GM12878 (cell line): Measurements from ENCODE around the gene TPO. TPM values are rescaled to one million over a fixed set of nuclear protein-coding genes. Genes with fewer than 3 reads are reported as not detected.

Experiments
- ATAC-seq: fragments of 200-7000 bp; cut with Tn5 transposase; 3 replicates; pipeline ENCODE4 v1.9.1; 2020; ENCODE audit warnings: mild to moderate bottlenecking, moderate library complexity
- BruUV-seq: library from RNA; stranded (reverse); fragments of 400-500 nt; replicated peaks from 2 replicates; lab custom pipeline; 2021; lab: Mats Ljungman, UMichigan
- CTCF ChIA-PET: fragments of 300-600 bp; sonication (Branson Sonifier 250); formaldehyde crosslinking; extraction: SDS; loops from one replicate; lab custom pipeline; 2021; ENCODE audit warnings: inconsistent platforms; lab: Yijun Ruan, JAX
- POLR2A ChIA-PET: fragments of 350-600 bp; formaldehyde crosslinking; extraction: SDS; loops from one replicate; lab custom pipeline; 2021; ENCODE audit warnings: inconsistent platforms; lab: Charles Lee
- RAD21 ChIA-PET: fragments of 300-600 bp; sonication (Branson Sonifier 250); formaldehyde crosslinking; loops from one replicate; lab custom pipeline; 2023; ENCODE audit warnings: antibody characterized with exemption; ENCODE audit not compliant: unreplicated experiment; lab: Charles Lee
- SMC1A ChIA-PET: fragments of 300-600 bp; sonication (Branson Sonifier 250); formaldehyde crosslinking; loops from one replicate; lab custom pipeline; 2023; ENCODE audit not compliant: unreplicated experiment, uncharacterized antibody; lab: Charles Lee
- DNase-seq: peaks from one replicate; pipeline ENCODE4 v3.0.0-alpha.2; 2011; ENCODE audit warnings: low read depth, low spot score
- FAIRE-seq: peaks from 3 replicates; lab custom pipeline; 2011; peaks lifted over from hg19 to GRCh38; lab: Jason Lieb, UNC
- H2AFZ ChIP-seq: 2 replicates; pipeline ENCODE4 v1.6.0; 2011; ENCODE audit warnings: low read depth, low read length, control low read depth; ENCODE audit not compliant: control insufficient read depth
- H3K27ac ChIP-seq: 2 replicates; pipeline ENCODE4 v1.5.1; 2011; ENCODE audit warnings: control low read depth; ENCODE audit not compliant: control insufficient read depth, insufficient read depth
- H3K27me3 ChIP-seq, 2 experiments: replicated peaks in 1 of 2; 2 replicates each; pipeline versions ENCODE4 v1.6.0 to v1.6.1; 2011; ENCODE audit warnings: low read length in 1 of 2; ENCODE audit not compliant: control insufficient read depth in 2 of 2, insufficient read depth in 2 of 2
- H3K36me3 ChIP-seq, 2 experiments: 2 replicates each; pipeline ENCODE4 v1.5.1; 2011; ENCODE audit warnings: low read length in 1 of 2; ENCODE audit not compliant: control insufficient read depth in 2 of 2, insufficient read depth in 2 of 2
- H3K4me1 ChIP-seq: 2 replicates; pipeline ENCODE4 v1.6.1; 2011; ENCODE audit warnings: mild to moderate bottlenecking, low read length, moderate library complexity, mixed read lengths; ENCODE audit not compliant: control insufficient read depth, insufficient read depth
- H3K4me2 ChIP-seq: 2 replicates; pipeline ENCODE4 v1.6.0; 2011; ENCODE audit warnings: control low read depth; ENCODE audit not compliant: control insufficient read depth, insufficient read depth
- H3K4me3 ChIP-seq: fragments of 200-600 bp; sonication (generic); 2 replicates; pipeline ENCODE4 v1.5.1; 2016
- H3K79me2 ChIP-seq: 2 replicates; pipeline ENCODE4 v1.6.0; 2011; ENCODE audit warnings: low read length; ENCODE audit not compliant: control insufficient read depth, insufficient read depth
- H3K9ac ChIP-seq: 2 replicates; pipeline ENCODE4 v1.8.0; 2011; ENCODE audit warnings: low read length, control low read depth, mixed read lengths; ENCODE audit not compliant: control insufficient read depth, insufficient read depth
- H3K9me3 ChIP-seq: replicated peaks from 3 replicates; pipeline ENCODE4 v1.5.1; 2011; ENCODE audit warnings: mild to moderate bottlenecking, low read length; ENCODE audit not compliant: control insufficient read depth, insufficient read depth
- H4K20me1 ChIP-seq: 2 replicates; pipeline ENCODE4 v1.6.0; 2011; ENCODE audit not compliant: control insufficient read depth, insufficient read depth
- BCL11A ChIP-seq: IDR thresholded peaks from 2 replicates; pipeline ENCODE4 v1.6.1; 2011; ENCODE audit warnings: low read depth, low read length
- HCFC1 ChIP-seq: fragments of 150-350 bp; IDR thresholded peaks from 2 replicates; pipeline ENCODE4 v1.6.1; 2014; ENCODE audit warnings: low read length
- MTA3 ChIP-seq: IDR thresholded peaks from 2 replicates; pipeline ENCODE4 v1.6.1; 2012; ENCODE audit warnings: low read length, inconsistent platforms, borderline replicate concordance
- POLR2AphosphoS5 ChIP-seq: IDR thresholded peaks from 2 replicates; pipeline ENCODE4 v1.6.1; 2011; ENCODE audit warnings: mild to moderate bottlenecking, low read length, inconsistent platforms
- WGBS: methylation state at CpG from one replicate; pipeline ENCODE4 v1.1.6; 2016; ENCODE audit warnings: low lambda C conversion rate; ENCODE audit not compliant: insufficient replicate concordance, insufficient coverage; ENCODE audit errors: missing lambda C conversion rate; 5-methylcytosine and 5-hydroxymethylcytosine counted together
- in situ Hi-C: fragments of 300-500 bp; cut with MboI; formaldehyde crosslinking; loops from 9 replicates; pipeline ENCODE4 v1.14.3; 2018; ENCODE audit warnings: mixed read lengths
- intact Hi-C: fragments of 100-400 bp; cut with micrococcal nuclease; formaldehyde crosslinking; loops from one replicate; pipeline ENCODE4 v1.14.2; 2022; ENCODE audit not compliant: unreplicated experiment
- polyA plus RNA-seq, 11 experiments: library from polyadenylated mRNA; depleted of rRNA in 4 of 11; unstranded in 6 of 11; stranded (reverse) in 5 of 11; fragments of >200 nt; fragmentation: Nextera tagmentation in 4 of 11; fragmentation: Illumina TruSeq in 1 of 11; extraction: Ambion mirVana in 4 of 11; extraction: Trizol in 1 of 11; gene quantifications; 1 replicate in 1 of 11; 2 replicates in 10 of 11; pipeline versions ENCODE4 v1.2.1 to v1.2.3, GENCODE V29; 2011 to 2016; ENCODE audit warnings: inconsistent platforms in 2 of 11, missing spikeins in 2 of 11, low read depth in 1 of 11
- total RNA-seq, 4 experiments: library from RNA; depleted of rRNA in 3 of 4; stranded (reverse); fragments of >200 nt in 3 of 4; fragmentation: Illumina TruSeq in 1 of 4; extraction: Trizol in 1 of 4; gene quantifications; 2 replicates each; pipeline versions ENCODE4 v1.2.1 to v1.2.3, GENCODE V29; 2013 to 2021
- TF ChIP-seq, protein P1 (sequence below): fragments of 150-350 bp; IDR thresholded peaks from 2 replicates; pipeline ENCODE4 v1.6.1; 2016; ENCODE audit warnings: low read depth, low read length
- TF ChIP-seq, protein P2 (sequence below): fragments of 450-650 bp; formaldehyde crosslinking; IDR thresholded peaks from 2 replicates; pipeline ENCODE4 v1.4.0; 2020; ENCODE audit warnings: mild to moderate bottlenecking, moderate library complexity
- TF ChIP-seq, protein P3 (sequence below): fragments of 450-650 bp; IDR thresholded peaks from 2 replicates; pipeline ENCODE4 v1.6.1; 2017; ENCODE audit warnings: mild to moderate bottlenecking, moderate library complexity
- TF ChIP-seq, protein P4 (sequence below): fragments of 450-650 bp; IDR thresholded peaks from 2 replicates; pipeline ENCODE4 v1.6.1; 2017; ENCODE audit warnings: borderline replicate concordance

The TPO gene
- total and polyA plus RNA-seq, 10 of the 15 experiments (the other 5 are each of a cell fraction or from before 2014, with no cell fraction given), result 0.07 to 0.11 TPM; not detected in 8

DNA sequence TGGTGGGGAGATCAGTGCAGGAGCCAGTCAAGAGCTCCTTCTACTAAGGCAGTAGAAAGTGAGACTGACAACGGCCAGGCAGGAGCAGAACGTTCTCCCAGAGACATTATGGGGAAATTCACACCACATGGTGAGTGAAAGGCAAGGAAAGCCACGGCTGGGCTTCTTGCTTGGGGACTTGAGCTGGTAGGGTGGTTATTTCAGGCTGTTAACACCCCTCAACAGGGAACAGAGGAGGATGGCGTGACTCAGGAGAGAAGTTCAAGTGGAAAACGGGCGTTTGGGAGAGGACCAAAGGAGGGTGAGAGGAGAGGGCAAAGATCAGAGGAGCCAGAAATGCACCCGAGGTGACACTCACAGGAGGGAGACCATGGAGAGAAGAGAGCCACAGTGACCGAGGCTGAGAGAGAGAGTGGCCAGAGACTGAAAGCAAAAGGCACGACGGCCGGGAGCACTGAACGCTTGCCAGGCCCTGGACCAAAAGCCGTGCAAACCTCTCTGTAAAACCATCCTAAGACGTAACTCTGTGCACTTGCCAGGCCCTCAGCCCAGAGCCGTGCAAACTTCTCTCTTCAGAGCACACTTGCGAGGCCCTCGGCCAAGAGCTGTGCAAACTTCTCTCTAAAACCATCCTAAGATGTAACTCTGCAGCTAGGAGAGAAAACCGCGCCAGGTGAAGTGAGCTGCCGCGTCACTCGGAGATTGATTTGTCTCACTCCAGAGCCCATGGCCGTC is 7.7 kb downstream of the TPO start:
- intact Hi-C loops, result no loop called here
- TF ChIP-seq, protein P1, sequence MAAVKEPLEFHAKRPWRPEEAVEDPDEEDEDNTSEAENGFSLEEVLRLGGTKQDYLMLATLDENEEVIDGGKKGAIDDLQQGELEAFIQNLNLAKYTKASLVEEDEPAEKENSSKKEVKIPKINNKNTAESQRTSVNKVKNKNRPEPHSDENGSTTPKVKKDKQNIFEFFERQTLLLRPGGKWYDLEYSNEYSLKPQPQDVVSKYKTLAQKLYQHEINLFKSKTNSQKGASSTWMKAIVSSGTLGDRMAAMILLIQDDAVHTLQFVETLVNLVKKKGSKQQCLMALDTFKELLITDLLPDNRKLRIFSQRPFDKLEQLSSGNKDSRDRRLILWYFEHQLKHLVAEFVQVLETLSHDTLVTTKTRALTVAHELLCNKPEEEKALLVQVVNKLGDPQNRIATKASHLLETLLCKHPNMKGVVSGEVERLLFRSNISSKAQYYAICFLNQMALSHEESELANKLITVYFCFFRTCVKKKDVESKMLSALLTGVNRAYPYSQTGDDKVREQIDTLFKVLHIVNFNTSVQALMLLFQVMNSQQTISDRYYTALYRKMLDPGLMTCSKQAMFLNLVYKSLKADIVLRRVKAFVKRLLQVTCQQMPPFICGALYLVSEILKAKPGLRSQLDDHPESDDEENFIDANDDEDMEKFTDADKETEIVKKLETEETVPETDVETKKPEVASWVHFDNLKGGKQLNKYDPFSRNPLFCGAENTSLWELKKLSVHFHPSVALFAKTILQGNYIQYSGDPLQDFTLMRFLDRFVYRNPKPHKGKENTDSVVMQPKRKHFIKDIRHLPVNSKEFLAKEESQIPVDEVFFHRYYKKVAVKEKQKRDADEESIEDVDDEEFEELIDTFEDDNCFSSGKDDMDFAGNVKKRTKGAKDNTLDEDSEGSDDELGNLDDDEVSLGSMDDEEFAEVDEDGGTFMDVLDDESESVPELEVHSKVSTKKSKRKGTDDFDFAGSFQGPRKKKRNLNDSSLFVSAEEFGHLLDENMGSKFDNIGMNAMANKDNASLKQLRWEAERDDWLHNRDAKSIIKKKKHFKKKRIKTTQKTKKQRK, result no peak
- TF ChIP-seq, protein P2, sequence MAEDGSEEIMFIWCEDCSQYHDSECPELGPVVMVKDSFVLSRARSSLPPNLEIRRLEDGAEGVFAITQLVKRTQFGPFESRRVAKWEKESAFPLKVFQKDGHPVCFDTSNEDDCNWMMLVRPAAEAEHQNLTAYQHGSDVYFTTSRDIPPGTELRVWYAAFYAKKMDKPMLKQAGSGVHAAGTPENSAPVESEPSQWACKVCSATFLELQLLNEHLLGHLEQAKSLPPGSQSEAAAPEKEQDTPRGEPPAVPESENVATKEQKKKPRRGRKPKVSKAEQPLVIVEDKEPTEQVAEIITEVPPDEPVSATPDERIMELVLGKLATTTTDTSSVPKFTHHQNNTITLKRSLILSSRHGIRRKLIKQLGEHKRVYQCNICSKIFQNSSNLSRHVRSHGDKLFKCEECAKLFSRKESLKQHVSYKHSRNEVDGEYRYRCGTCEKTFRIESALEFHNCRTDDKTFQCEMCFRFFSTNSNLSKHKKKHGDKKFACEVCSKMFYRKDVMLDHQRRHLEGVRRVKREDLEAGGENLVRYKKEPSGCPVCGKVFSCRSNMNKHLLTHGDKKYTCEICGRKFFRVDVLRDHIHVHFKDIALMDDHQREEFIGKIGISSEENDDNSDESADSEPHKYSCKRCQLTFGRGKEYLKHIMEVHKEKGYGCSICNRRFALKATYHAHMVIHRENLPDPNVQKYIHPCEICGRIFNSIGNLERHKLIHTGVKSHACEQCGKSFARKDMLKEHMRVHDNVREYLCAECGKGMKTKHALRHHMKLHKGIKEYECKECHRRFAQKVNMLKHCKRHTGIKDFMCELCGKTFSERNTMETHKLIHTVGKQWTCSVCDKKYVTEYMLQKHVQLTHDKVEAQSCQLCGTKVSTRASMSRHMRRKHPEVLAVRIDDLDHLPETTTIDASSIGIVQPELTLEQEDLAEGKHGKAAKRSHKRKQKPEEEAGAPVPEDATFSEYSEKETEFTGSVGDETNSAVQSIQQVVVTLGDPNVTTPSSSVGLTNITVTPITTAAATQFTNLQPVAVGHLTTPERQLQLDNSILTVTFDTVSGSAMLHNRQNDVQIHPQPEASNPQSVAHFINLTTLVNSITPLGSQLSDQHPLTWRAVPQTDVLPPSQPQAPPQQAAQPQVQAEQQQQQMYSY (CRISPR knock-in tag), result no peak
- TF ChIP-seq, protein P3, sequence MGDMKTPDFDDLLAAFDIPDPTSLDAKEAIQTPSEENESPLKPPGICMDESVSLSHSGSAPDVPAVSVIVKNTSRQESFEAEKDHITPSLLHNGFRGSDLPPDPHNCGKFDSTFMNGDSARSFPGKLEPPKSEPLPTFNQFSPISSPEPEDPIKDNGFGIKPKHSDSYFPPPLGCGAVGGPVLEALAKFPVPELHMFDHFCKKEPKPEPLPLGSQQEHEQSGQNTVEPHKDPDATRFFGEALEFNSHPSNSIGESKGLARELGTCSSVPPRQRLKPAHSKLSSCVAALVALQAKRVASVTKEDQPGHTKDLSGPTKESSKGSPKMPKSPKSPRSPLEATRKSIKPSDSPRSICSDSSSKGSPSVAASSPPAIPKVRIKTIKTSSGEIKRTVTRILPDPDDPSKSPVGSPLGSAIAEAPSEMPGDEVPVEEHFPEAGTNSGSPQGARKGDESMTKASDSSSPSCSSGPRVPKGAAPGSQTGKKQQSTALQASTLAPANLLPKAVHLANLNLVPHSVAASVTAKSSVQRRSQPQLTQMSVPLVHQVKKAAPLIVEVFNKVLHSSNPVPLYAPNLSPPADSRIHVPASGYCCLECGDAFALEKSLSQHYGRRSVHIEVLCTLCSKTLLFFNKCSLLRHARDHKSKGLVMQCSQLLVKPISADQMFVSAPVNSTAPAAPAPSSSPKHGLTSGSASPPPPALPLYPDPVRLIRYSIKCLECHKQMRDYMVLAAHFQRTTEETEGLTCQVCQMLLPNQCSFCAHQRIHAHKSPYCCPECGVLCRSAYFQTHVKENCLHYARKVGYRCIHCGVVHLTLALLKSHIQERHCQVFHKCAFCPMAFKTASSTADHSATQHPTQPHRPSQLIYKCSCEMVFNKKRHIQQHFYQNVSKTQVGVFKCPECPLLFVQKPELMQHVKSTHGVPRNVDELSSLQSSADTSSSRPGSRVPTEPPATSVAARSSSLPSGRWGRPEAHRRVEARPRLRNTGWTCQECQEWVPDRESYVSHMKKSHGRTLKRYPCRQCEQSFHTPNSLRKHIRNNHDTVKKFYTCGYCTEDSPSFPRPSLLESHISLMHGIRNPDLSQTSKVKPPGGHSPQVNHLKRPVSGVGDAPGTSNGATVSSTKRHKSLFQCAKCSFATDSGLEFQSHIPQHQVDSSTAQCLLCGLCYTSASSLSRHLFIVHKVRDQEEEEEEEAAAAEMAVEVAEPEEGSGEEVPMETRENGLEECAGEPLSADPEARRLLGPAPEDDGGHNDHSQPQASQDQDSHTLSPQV, result no peak
- TF ChIP-seq BCL11A (no peak), POLR2AphosphoS5 (no peak), HCFC1 (no peak), MTA3 (no peak)
- TF ChIP-seq, protein P4, sequence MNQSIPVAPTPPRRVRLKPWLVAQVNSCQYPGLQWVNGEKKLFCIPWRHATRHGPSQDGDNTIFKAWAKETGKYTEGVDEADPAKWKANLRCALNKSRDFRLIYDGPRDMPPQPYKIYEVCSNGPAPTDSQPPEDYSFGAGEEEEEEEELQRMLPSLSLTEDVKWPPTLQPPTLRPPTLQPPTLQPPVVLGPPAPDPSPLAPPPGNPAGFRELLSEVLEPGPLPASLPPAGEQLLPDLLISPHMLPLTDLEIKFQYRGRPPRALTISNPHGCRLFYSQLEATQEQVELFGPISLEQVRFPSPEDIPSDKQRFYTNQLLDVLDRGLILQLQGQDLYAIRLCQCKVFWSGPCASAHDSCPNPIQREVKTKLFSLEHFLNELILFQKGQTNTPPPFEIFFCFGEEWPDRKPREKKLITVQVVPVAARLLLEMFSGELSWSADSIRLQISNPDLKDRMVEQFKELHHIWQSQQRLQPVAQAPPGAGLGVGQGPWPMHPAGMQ, result no peak

More for the DNA sequence above, 7.7 kb downstream of the TPO start:
- Histone ChIP-seq H4K20me1 (no peaks in the 10 kb centered on the region), H3K9ac (no peak overlapping the region), H3K27me3 (no peaks in the 10 kb centered on the region), H3K27ac (no peak overlapping the region), H3K36me3 (no peaks in the 10 kb centered on the region), H3K9me3 (no peaks in the 10 kb centered on the region), H3K4me2 (no peak overlapping the region), H3K4me1 (no peaks in the 10 kb centered on the region), H2AFZ (no peak overlapping the region), H3K79me2 (no peaks in the 10 kb centered on the region), H3K4me3 (no peak overlapping the region)
- no TSS peak for BruUV-seq
- SMC1A ChIA-PET, result no interaction called here
- ATAC-seq, result no peak
- WGBS, result 39% methylated on average over 19 of the region's 23 CpGs
- FAIRE-seq, result no peak
- RAD21 ChIA-PET, result no interaction called here
- no peak for DNase-seq
- in situ Hi-C loops, result no loop called here
- CTCF ChIA-PET, result no interaction called here
- POLR2A ChIA-PET, result no interaction called here
